HG03280 (cell line): ENCODE data around the gene PPM1J.

Experiments used
- ATAC-seq: cut with Tn5 transposase; IDR thresholded peaks from one replicate; pipeline ENCODE4 v1.9.1; 2021; ENCODE audit warnings: mild to moderate bottlenecking, moderate library complexity; ENCODE audit not compliant: unreplicated experiment

Gene PPM1J

GRCh38 chr1:112689842-112690237 lies 25.3 kb downstream of the PPM1J start:
- no peak for ATAC-seq

GRCh38 chr1:112689196-112689841 lies 25.8 kb downstream of the PPM1J start:
- no peak for ATAC-seq

- no peak for ATAC-seq
Measured at GRCh38 chr1:112688781-112689193, 26.3 kb downstream of the PPM1J start.

GRCh38 chr1:112687785-112688496 lies 27.2 kb downstream of the PPM1J start:
- ATAC-seq = no peak

GRCh38 chr1:112687361-112687760 lies 27.8 kb downstream of the PPM1J start:
- no peak for ATAC-seq

GRCh38 chr1:112686835-112687234 lies 28.3 kb downstream of the PPM1J start:
- ATAC-seq = no peak

- ATAC-seq = no peak
Measured at GRCh38 chr1:112686417-112686816, 28.7 kb downstream of the PPM1J start.

- no peak for ATAC-seq
Measured at GRCh38 chr1:112685913-112686312, 29.2 kb downstream of the PPM1J start.

- no peak for ATAC-seq
Measured at GRCh38 chr1:112678605-112679004, 36.5 kb downstream of the PPM1J start.

- no peak for ATAC-seq
Measured at GRCh38 chr1:112677501-112677900, 37.6 kb downstream of the PPM1J start.

- no peak for ATAC-seq
Measured at GRCh38 chr1:112676543-112676942, 38.6 kb downstream of the PPM1J start.

GRCh38 chr1:112675728-112676381 lies 39.3 kb downstream of the PPM1J start:
- ATAC-seq = no peak

GRCh38 chr1:112674986-112675727 lies 40.0 kb downstream of the PPM1J start:
- peak; percentile 44 for ATAC-seq

- peak; percentile 49 for ATAC-seq
Measured at GRCh38 chr1:112674440-112674985, 40.6 kb downstream of the PPM1J start, which contains the start of gene MOV10. Gene MOV10 (plus strand): TSS chr1:112674659. CDS start chr1:112674913, 254 bp downstream.

GRCh38 chr1:112673592-112674439 lies 41.3 kb downstream of the PPM1J start:
- ATAC-seq = peak; percentile 5

GRCh38 chr1:112672842-112673241 lies 42.3 kb downstream of the PPM1J start:
- ATAC-seq = no peak

GRCh38 chr1:112672009-112672408 lies 43.1 kb downstream of the PPM1J start:
- ATAC-seq = no peak

GRCh38 chr1:112666946-112667345 lies 48.2 kb downstream of the PPM1J start:
- no peak for ATAC-seq

GRCh38 chr1:112665857-112666256 lies 49.3 kb downstream of the PPM1J start:
- ATAC-seq = no peak
